ENCODE measurements around the gene MPP1. TPM values are rescaled to one million over a fixed set of nuclear protein-coding genes. Genes with fewer than 3 reads are reported as not detected.

Gene MPP1
- total and polyA plus RNA-seq, 7 experiments from 2014 or later, result 23.2 to 76.7 (median 34.8) TPM

DNA sequence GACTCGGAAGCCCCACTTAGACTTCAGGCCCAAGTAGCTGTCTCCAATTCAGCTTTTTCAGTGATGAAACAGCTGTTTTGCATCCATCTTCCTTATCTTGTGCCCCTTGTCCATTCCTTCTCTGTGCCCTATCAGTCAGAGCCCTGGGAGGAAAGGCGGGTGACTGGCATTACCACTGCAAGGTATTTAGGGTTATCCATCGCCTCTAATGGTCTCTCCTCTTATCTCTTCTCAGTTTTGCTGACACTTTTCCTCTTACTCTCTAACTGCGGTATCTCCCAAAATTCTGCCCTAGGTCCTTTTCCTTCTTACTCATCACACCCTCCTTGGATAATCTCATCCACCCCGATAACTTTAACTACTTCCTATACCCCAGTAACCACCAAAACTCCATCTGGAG lies 68.1 kb downstream of the MPP1 start:
- Mint-ChIP-seq H3K27me3 (no peaks in the 10 kb centered on the region), H3K4me3 (peak overlapping the region in 6 of 10 donors; percentile 16 to 56 (median 40)), H3K36me3 (peaks cover 0 to 17% (median 0%) of the 10 kb centered on the region in 5 donors), H3K4me1 (peaks cover 36 to 80% (median 63%) of the 10 kb centered on the region in 7 donors), H3K27ac (peak overlapping the region in 5 of 9 donors; percentile 30 to 95 (median 48)), H3K9me3 (no peaks in the 10 kb centered on the region)
- Histone ChIP-seq H3K4me3 (ENCODE audit: low read length) (no peak overlapping the region), H3K36me3 (ENCODE audit: control insufficient read depth in 2 of 3, insufficient read depth in 3 of 3, low read length in 3 of 3) (no peaks in the 10 kb centered on the region), H3K9me3 (ENCODE audit: control insufficient read depth in 2 of 3, low read length in 3 of 3) (no peaks in the 10 kb centered on the region), H3K27me3 (ENCODE audit: control insufficient read depth in 2 of 2, insufficient read depth in 2 of 2, low read length in 2 of 2) (no peaks in the 10 kb centered on the region), H3K27ac (ENCODE audit: low read depth, low read length) (no peak overlapping the region), H3K4me1 (ENCODE audit: control insufficient read depth in 2 of 2, insufficient read depth in 2 of 2, low read length in 2 of 2) (peaks cover 37 to 73% of the 10 kb centered on the region in 2 donors)
- intact Hi-C loops (cut with micrococcal nuclease), result no loop called here
- no peak for ATAC-seq
- CTCF ChIA-PET, result interaction anchor here (1.9 to 2.0 kb wide), 2 partner anchors 11 to 19 kb away, joined by 5 to 16 read pairs; no protein-coding TSS in a partner anchor
- no peak for DNase-seq
- POLR2A ChIA-PET, result interaction anchor here (1.1 to 1.7 kb wide), 2 partner anchors 9 to 24 kb away, joined by 3 to 4 read pairs; no protein-coding TSS in a partner anchor

DNA sequence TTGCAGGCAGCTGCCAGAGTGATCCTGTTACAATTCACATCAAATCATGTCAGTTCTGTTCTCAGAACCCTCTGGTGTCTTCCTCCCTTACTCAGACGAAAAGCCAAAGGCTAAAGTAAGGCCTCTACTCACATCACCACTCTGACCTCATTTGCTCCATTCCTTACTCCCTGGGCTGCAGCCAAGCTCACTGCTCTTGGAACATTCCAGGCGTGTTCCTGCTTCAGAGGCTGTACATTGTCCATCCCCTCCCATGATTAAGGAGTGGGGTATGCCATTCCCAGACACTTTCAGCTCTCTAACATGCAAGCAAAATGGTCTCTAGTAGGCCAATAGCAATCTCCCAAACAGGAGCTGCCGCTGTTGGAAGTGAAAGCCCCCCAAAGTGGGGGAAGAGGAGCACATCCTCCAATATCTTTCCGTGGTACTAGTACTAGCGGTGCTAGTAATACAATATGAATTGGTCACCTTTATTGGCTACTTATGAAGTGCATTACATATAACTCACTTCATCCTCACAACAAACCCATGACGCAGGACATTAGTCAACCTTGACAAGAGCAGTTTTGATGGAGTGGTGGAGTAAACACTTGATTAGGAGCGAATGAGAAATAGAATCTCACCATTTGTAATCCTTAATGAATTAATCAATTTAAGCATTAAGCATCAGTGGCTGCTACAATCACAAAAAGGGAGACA lies 69.4 kb downstream of the MPP1 start:
- Mint-ChIP-seq H3K27ac (peak overlapping the region in 7 of 9 donors; percentile 15 to 95 (median 86)), H3K9me3 (peaks cover 0 to 1% (median 0%) of the 10 kb centered on the region in 11 donors), H3K4me1 (peaks cover 42 to 89% (median 76%) of the 10 kb centered on the region in 7 donors), H3K4me3 (peak overlapping the region; percentile 0 to 81 (median 32)), H3K27me3 (no peaks in the 10 kb centered on the region), H3K36me3 (peaks cover 0 to 22% (median 0%) of the 10 kb centered on the region in 5 donors)
- ATAC-seq (no peak), DNase-seq (no peak)
- CTCF ChIA-PET, result interaction anchor here (1.9 kb wide), 1 partner anchor 18 kb away, joined by 5 read pairs; no protein-coding TSS in a partner anchor
- Histone ChIP-seq H3K27ac (ENCODE audit: low read depth, low read length) (peak overlapping the region; percentile 40), H3K36me3 (ENCODE audit: control insufficient read depth in 2 of 3, insufficient read depth in 3 of 3, low read length in 3 of 3) (no peaks in the 10 kb centered on the region), H3K9me3 (ENCODE audit: control insufficient read depth in 2 of 3, low read length in 3 of 3) (no peaks in the 10 kb centered on the region), H3K4me1 (ENCODE audit: control insufficient read depth in 2 of 2, insufficient read depth in 2 of 2, low read length in 2 of 2) (peaks cover 43 to 77% of the 10 kb centered on the region in 2 donors), H3K4me3 (ENCODE audit: low read length) (no peak overlapping the region), H3K27me3 (ENCODE audit: control insufficient read depth in 2 of 2, insufficient read depth in 2 of 2, low read length in 2 of 2) (no peaks in the 10 kb centered on the region)
- POLR2A ChIA-PET, result no interaction called here
- intact Hi-C loops (cut with micrococcal nuclease), result loop anchor here in 1 of 2 donors (2.0 kb wide), 2 partner anchors 13 to 17 kb away; no protein-coding TSS in a partner anchor

DNA sequence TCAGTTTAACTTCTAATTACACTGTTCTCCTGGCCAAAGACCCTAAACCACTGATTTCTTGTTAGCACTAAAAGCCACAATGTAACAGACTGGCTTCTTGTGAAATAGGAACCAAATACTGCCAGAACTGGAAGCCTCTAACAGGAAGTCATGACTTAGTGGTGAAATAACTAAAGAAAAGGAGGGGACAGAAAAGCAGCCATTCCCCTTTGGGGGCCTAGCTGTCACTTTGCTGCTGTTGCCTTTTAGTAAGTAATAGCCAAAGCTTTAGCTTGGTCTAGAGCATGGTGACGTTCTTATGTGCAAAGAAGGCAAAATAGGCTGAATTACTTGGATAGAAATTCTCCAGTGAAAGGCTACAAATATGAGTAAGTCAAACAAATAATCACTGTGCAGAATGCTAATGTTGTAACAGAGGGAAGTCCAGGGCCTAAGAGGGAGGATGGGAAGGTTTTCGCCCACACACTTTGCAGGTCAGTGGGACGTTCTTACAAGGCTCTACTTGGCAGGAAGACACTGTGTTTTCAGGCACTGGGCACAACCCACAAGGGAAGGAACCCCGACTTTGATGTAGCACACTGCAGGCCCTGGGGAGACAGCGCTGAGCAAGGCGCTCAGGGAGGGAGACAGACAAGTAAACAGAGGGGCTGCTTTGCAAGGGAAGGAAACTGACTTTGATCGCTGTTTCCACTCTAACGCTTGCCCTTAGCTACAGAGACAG lies 71.1 kb downstream of the MPP1 start:
- Histone ChIP-seq H3K4me1 (ENCODE audit: control insufficient read depth in 2 of 2, insufficient read depth in 2 of 2, low read length in 2 of 2) (peaks cover 43 to 75% of the 10 kb centered on the region in 2 donors), H3K36me3 (ENCODE audit: control insufficient read depth in 2 of 3, insufficient read depth in 3 of 3, low read length in 3 of 3) (no peaks in the 10 kb centered on the region), H3K27me3 (ENCODE audit: control insufficient read depth in 2 of 2, insufficient read depth in 2 of 2, low read length in 2 of 2) (no peaks in the 10 kb centered on the region), H3K4me3 (ENCODE audit: low read length) (no peak overlapping the region), H3K9me3 (ENCODE audit: control insufficient read depth in 2 of 3, low read length in 3 of 3) (no peaks in the 10 kb centered on the region), H3K27ac (ENCODE audit: low read depth, low read length) (peak overlapping the region; percentile 40)
- H3K4me1 Mint-ChIP-seq, result peaks cover 42 to 93% (median 89%) of the 10 kb centered on the region in 7 donors
- H3K4me3 Mint-ChIP-seq, result peak overlapping the region; percentile 34 to 87 (median 78)
- DNase-seq (peak in 4 of 9 donors; percentile 17 to 33 (median 28)), ATAC-seq (peak; percentile 72)
- ChIA-PET CTCF (interaction anchor here (0.6 to 1.1 kb wide), 2 partner anchors 9 to 809 kb away, joined by 3 read pairs; no protein-coding TSS in a partner anchor), POLR2A (interaction anchor here (0.6 to 2.1 kb wide), 3 partner anchors 14 to 16 kb away, joined by 3 to 10 read pairs (median 6); partner anchors contain the start of gene GAB3)
- H3K36me3 Mint-ChIP-seq, result peaks cover 0 to 21% (median 0%) of the 10 kb centered on the region in 5 donors
- no peaks in the 10 kb centered on the region for H3K27me3 Mint-ChIP-seq
- H3K27ac Mint-ChIP-seq, result peak overlapping the region; percentile 81 to 95 (median 89)
- peaks cover 0 to 1% (median 0%) of the 10 kb centered on the region in 11 donors for H3K9me3 Mint-ChIP-seq
- intact Hi-C loops (cut with micrococcal nuclease), result loop anchor here (1.0 to 2.0 kb wide), 6 partner anchors 9 to 28 kb away; partner anchors contain the start of gene DKC1 (in 1 of the 2)

DNA sequence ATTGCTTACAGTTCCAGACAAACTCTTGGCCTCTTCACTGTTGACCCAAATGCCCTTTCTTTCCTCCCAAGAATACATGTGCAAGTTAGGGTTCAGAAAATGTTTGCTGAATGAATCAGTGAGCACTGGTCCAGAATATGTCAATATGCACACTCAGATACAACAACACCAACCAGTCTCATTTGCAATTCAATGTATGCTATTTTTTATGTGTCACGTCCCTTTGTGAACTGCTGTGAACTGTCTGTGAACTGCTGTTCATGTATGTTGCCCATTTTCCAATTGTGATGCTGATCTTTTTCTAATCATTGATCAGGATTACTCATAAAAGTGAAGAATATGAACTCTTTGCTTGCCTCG lies 72.2 kb downstream of the MPP1 start:
- CTCF ChIA-PET, result interaction anchor here (0.6 to 1.4 kb wide), 2 partner anchors 15 to 1048 kb away, joined by 3 to 4 read pairs; no protein-coding TSS in a partner anchor
- H3K4me1 ChIP-seq (ENCODE audit: control insufficient read depth in 2 of 2, insufficient read depth in 2 of 2, low read length in 2 of 2), result peaks cover 43 to 74% of the 10 kb centered on the region in 2 donors
- Mint-ChIP-seq H3K36me3 (peaks cover 0 to 21% (median 0%) of the 10 kb centered on the region in 5 donors), H3K4me1 (peaks cover 38 to 94% (median 86%) of the 10 kb centered on the region in 7 donors), H3K4me3 (peak overlapping the region in 8 of 10 donors; percentile 16 to 87 (median 48)), H3K27me3 (no peaks in the 10 kb centered on the region), H3K9me3 (peaks cover 0 to 1% (median 0%) of the 10 kb centered on the region in 11 donors), H3K27ac (peak overlapping the region in 8 of 9 donors; percentile 34 to 95 (median 76))
- H3K36me3 ChIP-seq (ENCODE audit: control insufficient read depth in 2 of 3, insufficient read depth in 3 of 3, low read length in 3 of 3), result no peaks in the 10 kb centered on the region
- H3K27me3 ChIP-seq (ENCODE audit: control insufficient read depth in 2 of 2, insufficient read depth in 2 of 2, low read length in 2 of 2), result no peaks in the 10 kb centered on the region
- DNase-seq, result no peak
- H3K27ac ChIP-seq (ENCODE audit: low read depth, low read length), result no peak overlapping the region
- no peak overlapping the region for H3K4me3 ChIP-seq (ENCODE audit: low read length)
- H3K9me3 ChIP-seq (ENCODE audit: control insufficient read depth in 2 of 3, low read length in 3 of 3), result no peaks in the 10 kb centered on the region
- intact Hi-C loops (cut with micrococcal nuclease), result no loop called here
- ATAC-seq, result no peak
- POLR2A ChIA-PET, result interaction anchor here (2.1 kb wide), 1 partner anchor 15 kb away, joined by 10 read pairs; no protein-coding TSS in a partner anchor

DNA sequence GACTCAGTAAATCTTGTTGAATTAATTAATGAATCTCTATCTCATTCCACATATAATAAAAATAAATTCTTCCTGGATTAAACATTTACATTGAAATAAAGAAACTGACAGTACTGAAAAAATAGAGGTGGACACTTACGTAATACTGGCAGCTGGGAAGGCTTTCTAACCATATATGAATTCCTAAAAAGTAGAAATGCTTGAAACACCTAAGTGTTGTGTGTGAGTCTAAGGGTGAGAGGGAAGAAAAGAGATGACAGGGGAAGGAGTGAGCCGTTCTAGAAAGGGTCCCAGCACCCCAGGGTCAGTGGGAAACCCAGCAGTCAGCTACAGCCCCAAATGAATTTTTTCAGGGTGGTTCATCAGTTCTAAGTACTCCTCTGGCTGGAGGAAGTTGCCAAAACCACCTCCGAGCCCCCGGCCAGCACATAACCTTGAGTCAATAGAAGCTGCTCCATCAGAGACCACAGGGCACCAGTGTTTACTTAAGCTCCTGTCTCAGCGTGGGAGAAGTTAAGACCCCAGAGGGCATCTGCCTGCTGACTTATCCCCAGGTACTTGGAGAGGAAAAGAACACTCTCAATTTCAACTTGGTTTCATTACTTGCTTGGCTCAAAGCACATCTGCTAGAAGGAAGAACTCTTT lies 72.7 kb downstream of the MPP1 start:
- DNase-seq, result no peak
- ATAC-seq, result no peak
- H3K4me1 Mint-ChIP-seq, result peaks cover 37 to 95% (median 82%) of the 10 kb centered on the region in 7 donors
- CTCF ChIA-PET, result interaction anchor here (0.6 to 1.4 kb wide), 2 partner anchors 14 to 1047 kb away, joined by 3 to 4 read pairs; no protein-coding TSS in a partner anchor
- H3K4me3 Mint-ChIP-seq, result peak overlapping the region in 8 of 10 donors; percentile 16 to 87 (median 48)
- intact Hi-C loops (cut with micrococcal nuclease), result no loop called here
- H3K27ac Mint-ChIP-seq, result peak overlapping the region in 7 of 9 donors; percentile 34 to 95 (median 77)
- H3K27me3 Mint-ChIP-seq, result no peaks in the 10 kb centered on the region
- Histone ChIP-seq H3K4me1 (ENCODE audit: control insufficient read depth in 2 of 2, insufficient read depth in 2 of 2, low read length in 2 of 2) (peaks cover 41 to 72% of the 10 kb centered on the region in 2 donors), H3K27ac (ENCODE audit: low read depth, low read length) (no peak overlapping the region), H3K4me3 (ENCODE audit: low read length) (peak overlapping the region; percentile 13), H3K9me3 (ENCODE audit: control insufficient read depth in 2 of 3, low read length in 3 of 3) (no peaks in the 10 kb centered on the region), H3K36me3 (ENCODE audit: control insufficient read depth in 2 of 3, insufficient read depth in 3 of 3, low read length in 3 of 3) (no peaks in the 10 kb centered on the region), H3K27me3 (ENCODE audit: control insufficient read depth in 2 of 2, insufficient read depth in 2 of 2, low read length in 2 of 2) (no peaks in the 10 kb centered on the region)
- H3K9me3 Mint-ChIP-seq, result peaks cover 0 to 1% (median 0%) of the 10 kb centered on the region in 11 donors
- H3K36me3 Mint-ChIP-seq, result peaks cover 0 to 21% (median 0%) of the 10 kb centered on the region in 5 donors
- POLR2A ChIA-PET, result interaction anchor here (0.8 to 1.7 kb wide), 4 partner anchors 13 to 30 kb away, joined by 3 to 7 read pairs (median 3); partner anchors contain the start of genes DKC1 and GAB3
